Measurements from ENCODE around the gene KREMEN2. TPM values are rescaled to one million over a fixed set of nuclear protein-coding genes. Genes with fewer than 3 reads are reported as not detected.

The KREMEN2 gene
- total RNA-seq, 5 donors from 2014 or later (not counting 1 experiment from before 2014, with no cell fraction given) = 0.15 TPM; not detected in 4

DNA sequence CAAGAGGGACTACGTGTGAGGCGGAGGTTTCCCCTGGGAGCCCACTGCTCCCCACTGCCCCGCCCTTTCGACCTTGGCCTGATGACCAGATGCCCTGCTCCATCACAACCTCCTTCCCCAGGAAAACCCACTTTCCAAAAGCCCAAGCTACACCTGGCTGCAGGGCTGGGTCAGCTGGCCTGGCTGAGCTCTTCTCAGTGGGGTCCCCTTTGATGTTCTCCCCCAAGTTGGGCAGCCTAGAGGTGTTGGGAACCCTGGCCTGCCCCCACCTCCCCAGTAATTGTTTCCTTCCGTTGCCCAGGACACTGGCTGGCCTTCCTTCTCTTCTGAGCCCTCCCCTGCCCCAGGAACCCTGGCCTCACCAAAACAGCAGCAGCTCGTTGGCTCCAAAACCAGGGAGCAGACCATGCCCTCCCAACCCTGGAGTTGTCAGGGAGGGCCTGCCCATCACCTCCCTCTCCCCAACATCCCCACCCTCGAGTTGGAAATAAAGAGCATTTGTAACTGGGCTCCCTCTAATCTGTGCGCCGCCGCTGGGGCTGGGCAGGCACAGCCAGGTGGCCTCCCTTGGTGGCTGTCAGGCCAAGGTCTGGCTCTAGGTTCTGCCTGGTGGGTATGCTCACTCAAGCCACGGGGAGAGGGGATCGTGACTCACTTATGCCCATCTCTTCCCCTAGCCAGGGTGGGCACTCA lies 50.1 kb downstream of the KREMEN2 start:
- Histone ChIP-seq H3K27me3 (replicated peaks in 1 of 2; ENCODE audit: control insufficient read depth in 2 of 2, extremely low read depth in 1 of 2, insufficient read depth in 2 of 2, low read length in 1 of 2) (peaks cover 0 to 69% of the 10 kb centered on the region in 2 experiments), H3K4me1 (ENCODE audit: control insufficient read depth in 1 of 2, extremely low read depth in 1 of 2, insufficient read depth in 2 of 2, low read length in 2 of 2) (peaks cover 0 to 31% of the 10 kb centered on the region in 2 experiments), H3K36me3 (ENCODE audit: control insufficient read depth in 2 of 2, extremely low read depth in 1 of 2, insufficient read depth in 1 of 2, low read length in 1 of 2) (no peaks in the 10 kb centered on the region), H3K27ac (ENCODE audit: low read length) (no peak overlapping the region), H3K9me3 (no peaks in the 10 kb centered on the region), H3K4me3 (ENCODE audit: control insufficient read depth in 1 of 2, extremely low read depth in 1 of 2, low read length in 1 of 2) (no peak overlapping the region)
- Mint-ChIP-seq H3K4me1 (peaks cover 0 to 10% (median 8%) of the 10 kb centered on the region in 3 donors), H3K27me3 (peaks cover 0 to 19% of the 10 kb centered on the region in 2 donors), H3K27ac (no peak overlapping the region), H3K4me3 (no peak overlapping the region), H3K9me3 (no peaks in the 10 kb centered on the region), H3K36me3 (no peaks in the 10 kb centered on the region)
- DNase-seq (no peak), ATAC-seq (replicated peaks in 1 of 4) (no peak)
- POLR2A ChIA-PET = no interaction called here
- CTCF ChIA-PET = interaction anchor here in 1 of 2 donors (0.6 kb wide), 1 partner anchor 65 kb away, joined by 3 read pairs; no protein-coding TSS in a partner anchor
- 69% methylated on average over 7 of the region's 12 CpGs for WGBS (ENCODE audit: insufficient coverage)

DNA sequence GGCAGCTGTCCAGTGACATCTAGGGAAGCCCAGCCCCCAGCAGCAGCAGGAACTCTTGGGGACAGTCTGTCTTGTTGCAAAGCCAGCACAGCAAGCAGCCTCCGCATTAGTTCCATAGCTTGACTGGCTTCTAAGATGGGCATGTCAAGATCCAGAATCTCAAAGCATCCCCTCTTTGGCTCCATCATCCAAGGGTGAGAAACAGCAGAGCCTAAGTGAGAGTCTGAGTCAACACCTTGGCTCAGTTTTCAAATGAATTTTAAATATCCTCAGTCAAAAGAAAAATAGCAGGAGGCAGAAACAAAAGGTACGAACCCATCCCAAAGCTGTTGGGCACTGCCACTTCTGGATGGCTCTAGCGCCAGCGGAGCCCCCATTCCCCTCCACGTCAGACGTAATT lies 50.9 kb downstream of the KREMEN2 start:
- CTCF ChIA-PET = no interaction called here
- H3K27ac Mint-ChIP-seq = no peak overlapping the region
- 88% methylated on average over 6 of the region's 6 CpGs for WGBS (ENCODE audit: insufficient coverage)
- POLR2A ChIA-PET = no interaction called here
- H3K4me3 ChIP-seq (ENCODE audit: control insufficient read depth in 1 of 2, extremely low read depth in 1 of 2, low read length in 1 of 2) = no peak overlapping the region
- H3K9me3 ChIP-seq = no peaks in the 10 kb centered on the region
- no peaks in the 10 kb centered on the region for H3K36me3 Mint-ChIP-seq
- H3K27me3 Mint-ChIP-seq = peaks cover 0 to 20% of the 10 kb centered on the region in 2 donors
- no peak for ATAC-seq (replicated peaks in 1 of 4)
- no peak overlapping the region for H3K4me3 Mint-ChIP-seq
- H3K4me1 ChIP-seq (ENCODE audit: control insufficient read depth in 1 of 2, extremely low read depth in 1 of 2, insufficient read depth in 2 of 2, low read length in 2 of 2) = peaks cover 2 to 38% of the 10 kb centered on the region in 2 experiments
- no peaks in the 10 kb centered on the region for H3K9me3 Mint-ChIP-seq
- H3K4me1 Mint-ChIP-seq = peaks cover 3 to 14% (median 14%) of the 10 kb centered on the region in 3 donors
- H3K27ac ChIP-seq (ENCODE audit: low read length) = no peak overlapping the region
- peaks cover 0 to 63% of the 10 kb centered on the region in 2 experiments for H3K27me3 ChIP-seq (replicated peaks in 1 of 2; ENCODE audit: control insufficient read depth in 2 of 2, extremely low read depth in 1 of 2, insufficient read depth in 2 of 2, low read length in 1 of 2)
- no peaks in the 10 kb centered on the region for H3K36me3 ChIP-seq (ENCODE audit: control insufficient read depth in 2 of 2, extremely low read depth in 1 of 2, insufficient read depth in 1 of 2, low read length in 1 of 2)
- no peak for DNase-seq

DNA sequence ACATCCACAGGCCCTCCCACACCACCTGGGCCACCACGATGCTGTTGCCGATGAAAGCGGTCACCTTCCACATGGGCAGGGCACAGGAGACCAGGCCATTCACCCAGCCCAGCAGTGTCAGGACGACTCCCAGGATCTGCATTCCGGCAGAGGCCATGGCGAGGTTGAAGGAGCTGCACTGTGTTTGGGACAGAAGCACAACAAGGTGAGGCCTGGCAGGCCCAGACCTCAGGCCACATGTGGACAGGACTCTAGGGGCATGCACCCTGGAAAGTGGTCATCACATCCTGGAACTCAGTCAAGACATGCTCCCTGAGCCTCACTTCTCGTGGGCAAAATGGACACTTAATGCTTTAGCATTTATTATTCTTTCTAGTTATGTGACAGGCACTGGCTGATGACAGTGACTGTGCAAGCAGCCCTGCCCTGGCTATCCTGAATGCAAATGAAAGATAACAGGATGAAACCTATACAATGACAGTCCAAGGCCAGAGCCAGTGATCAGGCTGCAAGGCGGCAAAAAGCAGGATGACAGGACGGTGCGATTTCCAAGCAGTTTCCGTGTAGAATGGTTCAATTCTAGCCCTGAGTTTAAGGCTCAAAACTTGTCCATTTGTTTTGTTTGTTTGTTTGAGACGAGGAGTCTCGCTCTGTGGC lies 51.9 kb downstream of the KREMEN2 start:
- no peak overlapping the region for H3K4me3 ChIP-seq (ENCODE audit: control insufficient read depth in 1 of 2, extremely low read depth in 1 of 2, low read length in 1 of 2)
- Mint-ChIP-seq H3K27ac (no peak overlapping the region), H3K4me1 (peaks cover 6 to 19% (median 18%) of the 10 kb centered on the region in 3 donors), H3K36me3 (no peaks in the 10 kb centered on the region), H3K9me3 (no peaks in the 10 kb centered on the region), H3K4me3 (no peak overlapping the region), H3K27me3 (peaks cover 0 to 20% of the 10 kb centered on the region in 2 donors)
- ChIA-PET POLR2A (no interaction called here), CTCF (no interaction called here)
- peaks cover 7 to 47% of the 10 kb centered on the region in 2 experiments for H3K4me1 ChIP-seq (ENCODE audit: control insufficient read depth in 1 of 2, extremely low read depth in 1 of 2, insufficient read depth in 2 of 2, low read length in 2 of 2)
- H3K9me3 ChIP-seq = no peaks in the 10 kb centered on the region
- peaks cover 0 to 56% of the 10 kb centered on the region in 2 experiments for H3K27me3 ChIP-seq (replicated peaks in 1 of 2; ENCODE audit: control insufficient read depth in 2 of 2, extremely low read depth in 1 of 2, insufficient read depth in 2 of 2, low read length in 1 of 2)
- H3K36me3 ChIP-seq (ENCODE audit: control insufficient read depth in 2 of 2, extremely low read depth in 1 of 2, insufficient read depth in 1 of 2, low read length in 1 of 2) = no peaks in the 10 kb centered on the region
- DNase-seq (no peak), ATAC-seq (replicated peaks in 1 of 4) (no peak)
- 87% methylated on average over 9 of the region's 13 CpGs for WGBS (ENCODE audit: insufficient coverage)
- H3K27ac ChIP-seq (ENCODE audit: low read length) = no peak overlapping the region

DNA sequence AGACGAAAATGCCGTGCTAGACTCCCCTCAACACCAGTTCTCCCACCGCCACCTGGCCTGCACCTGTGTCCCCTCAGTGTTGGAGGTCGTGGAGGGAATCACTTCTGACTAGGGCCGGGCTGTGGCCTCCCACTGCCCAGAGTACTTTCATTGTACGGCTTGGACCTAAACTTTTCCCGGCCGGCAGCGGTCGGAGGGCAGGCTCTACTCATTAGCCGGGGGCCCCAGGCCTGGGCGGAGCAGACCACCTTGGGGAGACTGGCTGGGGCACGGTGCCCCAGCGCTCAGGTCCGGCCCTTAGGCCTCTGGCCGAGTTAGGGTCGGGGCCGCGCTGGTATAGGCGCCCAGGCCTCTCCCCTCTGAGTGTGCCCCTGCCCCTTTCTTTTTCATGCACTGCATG lies 53.3 kb downstream of the KREMEN2 start:
- H3K36me3 ChIP-seq (ENCODE audit: control insufficient read depth in 2 of 2, extremely low read depth in 1 of 2, insufficient read depth in 1 of 2, low read length in 1 of 2) = no peaks in the 10 kb centered on the region
- ChIA-PET POLR2A (no interaction called here), CTCF (no interaction called here)
- H3K4me1 ChIP-seq (ENCODE audit: control insufficient read depth in 1 of 2, extremely low read depth in 1 of 2, insufficient read depth in 2 of 2, low read length in 2 of 2) = peaks cover 16 to 54% of the 10 kb centered on the region in 2 experiments
- H3K27ac ChIP-seq (ENCODE audit: low read length) = no peak overlapping the region
- Mint-ChIP-seq H3K36me3 (no peaks in the 10 kb centered on the region), H3K4me3 (no peak overlapping the region), H3K27ac (no peak overlapping the region), H3K27me3 (peaks cover 0 to 16% of the 10 kb centered on the region in 2 donors), H3K9me3 (no peaks in the 10 kb centered on the region), H3K4me1 (peaks cover 19 to 32% (median 28%) of the 10 kb centered on the region in 3 donors)
- DNase-seq (no peak), ATAC-seq (replicated peaks in 1 of 4) (no peak)
- H3K4me3 ChIP-seq (ENCODE audit: control insufficient read depth in 1 of 2, extremely low read depth in 1 of 2, low read length in 1 of 2) = no peak overlapping the region
- peaks cover 0 to 42% of the 10 kb centered on the region in 2 experiments for H3K27me3 ChIP-seq (replicated peaks in 1 of 2; ENCODE audit: control insufficient read depth in 2 of 2, extremely low read depth in 1 of 2, insufficient read depth in 2 of 2, low read length in 1 of 2)
- H3K9me3 ChIP-seq = no peaks in the 10 kb centered on the region
- 93% methylated on average over 20 of the region's 20 CpGs for WGBS (ENCODE audit: insufficient coverage)

Other genes with a start within 250 kb of the KREMEN2 start
- gene PRSS27, start 244.1 kb upstream of the KREMEN2 start, total RNA-seq = 1 to 10 TPM in 3 of 5 donors, under 1 TPM in 2; 0.70 to 2.0 (median 1.1) TPM
- 1,000 to 10,000 TPM in 2 of 5 donors, 100 to 1,000 TPM in 3; 784 to 1,343 (median 947) TPM for gene SRRM2, start 211.6 kb upstream of the KREMEN2 start, total RNA-seq
- gene ELOB, start 187.0 kb upstream of the KREMEN2 start, total RNA-seq = 100 to 1,000 TPM in 4 of 5 donors, 10 to 100 TPM in 1; 71.8 to 153 (median 131) TPM
- gene PRSS33, start 176.7 kb upstream of the KREMEN2 start, total RNA-seq = not detected
- gene PRSS41, start 165.8 kb upstream of the KREMEN2 start, total RNA-seq = not detected
- 1 to 10 TPM in 4 of 5 donors, under 1 TPM in 1; 0.90 to 8.3 (median 3.3) TPM for gene PRSS21, start 147.0 kb upstream of the KREMEN2 start, total RNA-seq
- gene ZG16B, start 134.0 kb upstream of the KREMEN2 start, total RNA-seq = under 1 TPM in 1 of 5 donors, not detected in 4; 0.43 TPM
- gene PRSS22, start 106.1 kb upstream of the KREMEN2 start, total RNA-seq = 1 to 10 TPM in 3 of 5 donors, under 1 TPM in 1, not detected in 1; 0.56 to 2.6 (median 1.4) TPM
- gene FLYWCH2, start 81.1 kb upstream of the KREMEN2 start, total RNA-seq = 10 to 100 TPM; 12.1 to 31.4 (median 25.6) TPM
- 100 to 1,000 TPM in 3 of 5 donors, 10 to 100 TPM in 2; 83.0 to 144 (median 106) TPM for gene FLYWCH1, start 52.3 kb upstream of the KREMEN2 start, total RNA-seq
- 1 to 10 TPM; 1.9 to 3.3 (median 3.1) TPM for gene PAQR4, start 5.1 kb downstream of the KREMEN2 start, total RNA-seq
- gene PKMYT1, start 16.2 kb downstream of the KREMEN2 start, total RNA-seq = 1 to 10 TPM; 1.3 to 3.1 (median 1.7) TPM
- gene CLDN9, start 48.6 kb downstream of the KREMEN2 start, total RNA-seq = under 1 TPM in 1 of 5 donors, not detected in 4; 0.16 TPM
- gene CLDN6, start 53.9 kb downstream of the KREMEN2 start, total RNA-seq = 1 to 10 TPM in 1 of 5 donors, under 1 TPM in 2, not detected in 2; 0.30 to 1.1 (median 0.85) TPM
- 1 to 10 TPM in 4 of 5 donors, under 1 TPM in 1; 0.43 to 3.7 (median 2.5) TPM for gene TNFRSF12A, start 56.1 kb downstream of the KREMEN2 start, total RNA-seq
- 10 to 100 TPM; 11.4 to 25.9 (median 22.3) TPM for gene HCFC1R1, start 59.7 kb downstream of the KREMEN2 start, total RNA-seq
- 10 to 100 TPM; 23.7 to 32.8 (median 31.7) TPM for gene THOC6, start 59.8 kb downstream of the KREMEN2 start, total RNA-seq
- gene BICDL2, start 72.7 kb downstream of the KREMEN2 start, total RNA-seq = under 1 TPM in 3 of 5 donors, not detected in 2; 0.13 to 0.16 (median 0.15) TPM
- 1 to 10 TPM; 1.6 to 9.6 (median 4.1) TPM for gene MMP25, start 82.3 kb downstream of the KREMEN2 start, total RNA-seq
- gene IL32, start 101.4 kb downstream of the KREMEN2 start, total RNA-seq = 1,000 to 10,000 TPM in 2 of 5 donors, 100 to 1,000 TPM in 3; 736 to 1,200 (median 999) TPM
- under 1 TPM in 4 of 5 donors, not detected in 1; 0.19 to 0.64 (median 0.39) TPM for gene ZSCAN10, start 135.0 kb downstream of the KREMEN2 start, total RNA-seq
- under 1 TPM in 1 of 5 donors, not detected in 4; 0.38 TPM for gene ZNF205, start 148.3 kb downstream of the KREMEN2 start, total RNA-seq
- gene ZNF213, start 170.8 kb downstream of the KREMEN2 start, total RNA-seq = 10 to 100 TPM in 3 of 5 donors, 1 to 10 TPM in 2; 3.1 to 16.9 (median 12.8) TPM
- not detected for gene OR1F1, start 223.9 kb downstream of the KREMEN2 start, total RNA-seq

Data from T-cell (primary cell).